GM11168 (cell line): ENCODE measurements around the gene ELFN2.
"Not testable (repeated sequence)": the region's sequence is repeated elsewhere in the genome, so short reads cannot be mapped to it uniquely, and the experiment has no call there.

ENCODE experiments used
- in situ Hi-C: fragments of 300-500 bp; cut with MboI; formaldehyde crosslinking; loops from one replicate; pipeline ENCODE4 v1.12.0; 2022; ENCODE audit warnings: low sequenced_read_pairs; ENCODE audit not compliant: unreplicated experiment

Gene ELFN2

GRCh38 chr22:37413546-37413945 is 13.7 kb downstream of the ELFN2 start:
- in situ Hi-C loops: no loop called here

- in situ Hi-C loops: no loop called here
Observed at GRCh38 chr22:37412495-37413250, 14.6 kb downstream of the ELFN2 start.

- in situ Hi-C loops: no loop called here
Observed at GRCh38 chr22:37411655-37412054, 15.6 kb downstream of the ELFN2 start.

- in situ Hi-C loops: no loop called here
Observed at GRCh38 chr22:37410174-37411055, 16.9 kb downstream of the ELFN2 start.

GRCh38 chr22:37409459-37410050 is 17.7 kb downstream of the ELFN2 start:
- in situ Hi-C loops: no loop called here

- in situ Hi-C loops: no loop called here
Observed at GRCh38 chr22:37409031-37409430, 18.2 kb downstream of the ELFN2 start.

- in situ Hi-C loops: no loop called here
Observed at GRCh38 chr22:37407856-37408255, 19.4 kb downstream of the ELFN2 start.

- in situ Hi-C loops: no loop called here
Observed at GRCh38 chr22:37406441-37407235, 20.6 kb downstream of the ELFN2 start.

- in situ Hi-C loops: no loop called here
Observed at GRCh38 chr22:37404091-37404490, 23.2 kb downstream of the ELFN2 start.

- in situ Hi-C loops: no loop called here
Observed at GRCh38 chr22:37403267-37403960, 23.9 kb downstream of the ELFN2 start.

- in situ Hi-C loops: no loop called here
Observed at GRCh38 chr22:37402184-37402506, 25.1 kb downstream of the ELFN2 start.

GRCh38 chr22:37401401-37402183 is 25.7 kb downstream of the ELFN2 start:
- in situ Hi-C loops: no loop called here

GRCh38 chr22:37400719-37401118 is 26.6 kb downstream of the ELFN2 start:
- in situ Hi-C loops: no loop called here

- in situ Hi-C loops: not testable (repeated sequence)
Observed at GRCh38 chr22:37399457-37399856, 27.8 kb downstream of the ELFN2 start.

GRCh38 chr22:37397226-37397625 is 30.1 kb downstream of the ELFN2 start:
- in situ Hi-C loops: no loop called here

GRCh38 chr22:37396488-37397084 is 30.7 kb downstream of the ELFN2 start:
- in situ Hi-C loops: no loop called here

GRCh38 chr22:37394341-37394740 is 32.9 kb downstream of the ELFN2 start:
- in situ Hi-C loops: no loop called here

- in situ Hi-C loops: no loop called here
Observed at GRCh38 chr22:37393746-37394145, 33.5 kb downstream of the ELFN2 start.
